Omental fat pad (tissue), 4 donors: Measurements from ENCODE around the gene NLGN1. TPM values are rescaled to one million over a fixed set of nuclear protein-coding genes. Genes with fewer than 3 reads are reported as not detected.

Experiments
- ATAC-seq: fragments of 150-250 bp; one replicate; pipeline ENCODE4 v1.9.1; 2016; ENCODE audit warnings: mild to moderate bottlenecking, moderate library complexity; ENCODE audit not compliant: low FRiP score
- DNase-seq: peaks from one replicate; pipeline ENCODE4 v3.0.0-alpha.2; 2019; ENCODE audit warnings: low spot score
- CTCF ChIP-seq, 3 donors: fragments of 450-650 bp; IDR thresholded peaks; one replicate each; pipeline ENCODE4 v1.5.1; 2016 to 2017; ENCODE audit warnings: antibody characterized with exemption in 3 of 3, mild to moderate bottlenecking in 3 of 3, moderate library complexity in 2 of 3
- total RNA-seq, 4 donors: library from RNA; depleted of rRNA; stranded (reverse); fragments of >200 nt; gene quantifications; one replicate each; pipeline ENCODE4 v1.1.0, GENCODE V29; 2016

The NLGN1 gene
- total RNA-seq, 4 donors from 2014 or later = 5.3 to 17.4 (median 12.5) TPM

GRCh38 chr3:174270841-174271240 is 873.3 kb downstream of the NLGN1 start:
- no peak for DNase-seq
- TF ChIP-seq CTCF (IDR thresholded peaks at IDR 0.05) = no peak
- no peak for ATAC-seq

- no peak for ATAC-seq
- TF ChIP-seq CTCF (IDR thresholded peaks at IDR 0.05) = no peak
- no peak for DNase-seq
These were observed 877.8 kb downstream of the NLGN1 start for GRCh38 chr3:174275336-174275735.

GRCh38 chr3:174276826-174277225 is 879.3 kb downstream of the NLGN1 start:
- TF ChIP-seq CTCF (IDR thresholded peaks at IDR 0.05) = no peak
- DNase-seq (no peak), ATAC-seq (no peak)

GRCh38 chr3:174278094-174278493 is 880.5 kb downstream of the NLGN1 start:
- DNase-seq = no peak
- TF ChIP-seq CTCF (IDR thresholded peaks at IDR 0.05) = no peak
- ATAC-seq = no peak

- DNase-seq = no peak
- TF ChIP-seq CTCF (IDR thresholded peaks at IDR 0.05) = no peak
- ATAC-seq = no peak
These were observed 882.6 kb downstream of the NLGN1 start for GRCh38 chr3:174280186-174280585.

- ATAC-seq (no peak), DNase-seq (no peak)
- TF ChIP-seq CTCF (IDR thresholded peaks at IDR 0.05) = no peak
These were observed 887.8 kb downstream of the NLGN1 start for GRCh38 chr3:174285242-174285864.

- DNase-seq (no peak), ATAC-seq (no peak)
- no peak for TF ChIP-seq CTCF (IDR thresholded peaks at IDR 0.05)
These were observed 890.2 kb downstream of the NLGN1 start for GRCh38 chr3:174287705-174288104.
